UCSD-AML1 (cell line): Measurements from ENCODE around the gene DYNLT1.
"Not testable (repeated sequence)": the region's sequence is repeated elsewhere in the genome, so short reads cannot be mapped to it uniquely, and the experiment has no call there.

Experiments used
- DNase-seq: peaks from one replicate; lab custom pipeline; 2025; ENCODE audit not compliant: unreplicated experiment; lab: John Stamatoyannopoulos, UW

DYNLT1 gene

GRCh38 chr6:158663625-158664165 is 19.2 kb upstream of the DYNLT1 start:
- no peak for DNase-seq

- DNase-seq = no peak
Measured at GRCh38 chr6:158662954-158663624, 18.5 kb upstream of the DYNLT1 start.

GRCh38 chr6:158662607-158662953 is 18.0 kb upstream of the DYNLT1 start:
- no peak for DNase-seq

GRCh38 chr6:158661156-158661685 is 16.7 kb upstream of the DYNLT1 start:
- DNase-seq = no peak

GRCh38 chr6:158660333-158660754 is 15.8 kb upstream of the DYNLT1 start:
- peak; percentile 26 for DNase-seq

- not testable (repeated sequence) for DNase-seq
Measured at GRCh38 chr6:158656986-158657385, 12.4 kb upstream of the DYNLT1 start.

- DNase-seq = no peak
Measured at GRCh38 chr6:158655569-158656450, 11.3 kb upstream of the DYNLT1 start.

- DNase-seq = no peak
Measured at GRCh38 chr6:158654960-158655489, 10.5 kb upstream of the DYNLT1 start.

- DNase-seq = no peak
Measured at GRCh38 chr6:158654498-158654897, 10.0 kb upstream of the DYNLT1 start.

- DNase-seq = peak; percentile 63
Measured at GRCh38 chr6:158653577-158654354, 9.2 kb upstream of the DYNLT1 start.

- not testable (repeated sequence) for DNase-seq
Measured at GRCh38 chr6:158651981-158652737, 7.6 kb upstream of the DYNLT1 start.

GRCh38 chr6:158649289-158650143 is 5.0 kb upstream of the DYNLT1 start, which contains the start of gene SYTL3:
Gene SYTL3 (plus strand): TSS chr6:158650054. CDS start chr6:158663269, 13,215 bp downstream.
- DNase-seq = peak; percentile 75

- no peak for DNase-seq
Measured at GRCh38 chr6:158648682-158649131, 4.2 kb upstream of the DYNLT1 start.

GRCh38 chr6:158647501-158647900 is 3.0 kb upstream of the DYNLT1 start:
- DNase-seq = no peak

- DNase-seq = no peak
Measured at GRCh38 chr6:158646023-158646910, 1.7 kb upstream of the DYNLT1 start.

- DNase-seq = no peak
Measured at GRCh38 chr6:158645064-158646022, 800 bp upstream of the DYNLT1 start.

GRCh38 chr6:158643836-158644230 is 710 bp downstream of the DYNLT1 start:
- DNase-seq = no peak
